CD1c-positive myeloid dendritic cell (primary cell): ENCODE results near the gene NR6A1.

Source experiments
- DNase-seq: peaks from one replicate; pipeline ENCODE4 v3.0.0-alpha.2; 2016; ENCODE audit errors: extremely low spot score

The NR6A1 gene

DNA sequence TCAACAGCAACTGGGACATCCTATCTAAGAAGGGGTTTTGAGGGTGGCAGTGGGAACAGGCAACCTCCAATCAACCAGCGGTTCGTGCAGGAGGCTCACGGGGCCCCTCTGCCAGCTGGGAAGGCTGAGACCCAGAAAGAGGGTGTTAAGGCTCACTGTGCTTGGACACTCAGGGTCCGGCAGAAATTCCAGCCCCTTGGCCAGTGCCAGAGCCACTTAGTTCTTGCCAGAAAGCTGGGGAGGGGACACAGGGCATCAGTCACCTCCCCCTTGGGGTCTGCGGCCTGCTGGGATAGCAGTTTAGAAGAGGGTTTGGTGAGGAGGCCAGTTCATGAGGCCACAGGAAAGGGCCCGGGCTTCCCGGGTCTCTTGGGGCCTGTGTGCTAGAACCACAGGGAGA, 300.4 kb downstream of the NR6A1 start:
- no peak for DNase-seq

GRCh38 chr9:124470306-124470705, 300.8 kb downstream of the NR6A1 start:
- DNase-seq, result no peak

GRCh38 chr9:124469011-124469832, 301.9 kb downstream of the NR6A1 start:
- DNase-seq, result no peak

- no peak for DNase-seq
These were observed 302.9 kb downstream of the NR6A1 start for GRCh38 chr9:124468061-124468740.

DNA sequence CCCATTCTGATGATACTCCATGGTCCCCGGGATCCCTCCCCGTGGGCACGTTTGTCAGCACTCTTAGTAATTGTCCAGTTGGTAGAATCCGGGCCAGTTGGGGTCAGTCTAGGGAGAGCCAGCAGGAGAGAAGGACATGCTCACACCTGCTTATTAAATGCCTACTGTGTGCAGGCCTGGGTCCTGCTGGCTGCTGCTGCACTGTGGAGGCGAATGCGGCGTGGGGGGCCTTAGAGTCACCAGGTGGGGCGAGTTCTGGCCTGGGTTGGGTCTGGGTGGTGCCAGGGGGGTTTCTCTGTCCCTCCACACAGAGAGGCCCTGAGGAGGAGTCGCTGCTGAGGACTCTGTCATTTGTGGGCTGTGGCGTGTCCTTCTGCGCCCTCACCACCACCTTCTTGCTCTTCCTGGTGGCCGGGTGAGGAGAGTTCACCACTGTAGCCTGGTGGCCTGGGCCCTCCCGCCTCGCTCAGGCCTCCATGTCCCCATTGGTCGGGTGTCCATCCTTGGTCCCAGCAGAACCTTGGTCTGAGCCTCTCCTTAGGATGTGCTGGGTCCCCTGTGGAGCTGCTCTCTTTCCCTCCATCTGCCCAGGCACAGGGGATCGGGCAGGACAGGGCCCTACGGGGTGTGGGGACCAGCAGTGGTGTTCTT, 303.6 kb downstream of the NR6A1 start:
- no peak for DNase-seq
